AG09319 (cell line): ENCODE results near the gene SLC25A15.

ENCODE experiments used
- DNase-seq: peaks from one replicate; pipeline ENCODE4 v3.0.0-alpha.2; 2010; ENCODE audit warnings: low read depth; ENCODE audit errors: extremely low read depth
- CTCF ChIP-seq: IDR thresholded peaks from 2 replicates; pipeline ENCODE4 v1.5.1; 2011; ENCODE audit warnings: low read depth, mild to moderate bottlenecking, inconsistent platforms, low read length, moderate library complexity

SLC25A15 gene

GRCh38 chr13:40803316-40803715 is 13.9 kb downstream of the SLC25A15 start:
- no peak for TF ChIP-seq CTCF

GRCh38 chr13:40806241-40806640 is 16.8 kb downstream of the SLC25A15 start:
- no peak for TF ChIP-seq CTCF
- no peak for DNase-seq

More at GRCh38 chr13:40803316-40803715, 13.9 kb downstream of the SLC25A15 start:
- DNase-seq, result no peak

- no peak for DNase-seq
Measured at GRCh38 chr13:40809471-40809870, 20.1 kb downstream of the SLC25A15 start.

GRCh38 chr13:40812102-40812501 is 22.7 kb downstream of the SLC25A15 start:
- DNase-seq, result no peak
- no peak for TF ChIP-seq CTCF

More at GRCh38 chr13:40809471-40809870, 20.1 kb downstream of the SLC25A15 start:
- no peak for TF ChIP-seq CTCF

- DNase-seq, result no peak
Measured at GRCh38 chr13:40812724-40813445, 23.5 kb downstream of the SLC25A15 start.

GRCh38 chr13:40813667-40814454 is 24.4 kb downstream of the SLC25A15 start:
- no peak for DNase-seq

More at GRCh38 chr13:40812724-40813445, 23.5 kb downstream of the SLC25A15 start:
- TF ChIP-seq CTCF, result no peak

More at GRCh38 chr13:40813667-40814454, 24.4 kb downstream of the SLC25A15 start:
- TF ChIP-seq CTCF, result peak; percentile 31
